ENCODE data around the gene ST14.
"Not testable (repeated sequence)": the region's sequence is repeated elsewhere in the genome, so short reads cannot be mapped to it uniquely, and the experiment has no call there.

The ST14 gene

GRCh38 chr11:130246270-130246669 is 86.7 kb downstream of the ST14 start:
- no peak for DNase-seq
- intact Hi-C loops (cut with DNase I): no loop called here

GRCh38 chr11:130246738-130247137 is 87.2 kb downstream of the ST14 start:
- intact Hi-C loops (cut with DNase I): no loop called here
- no peak for DNase-seq

- DNase-seq: no peak
- intact Hi-C loops (cut with DNase I): no loop called here
Measured at GRCh38 chr11:130247319-130247718, 87.7 kb downstream of the ST14 start.

GRCh38 chr11:130249371-130249770 is 89.8 kb downstream of the ST14 start:
- intact Hi-C loops (cut with DNase I): no loop called here
- no peak for DNase-seq

DNA sequence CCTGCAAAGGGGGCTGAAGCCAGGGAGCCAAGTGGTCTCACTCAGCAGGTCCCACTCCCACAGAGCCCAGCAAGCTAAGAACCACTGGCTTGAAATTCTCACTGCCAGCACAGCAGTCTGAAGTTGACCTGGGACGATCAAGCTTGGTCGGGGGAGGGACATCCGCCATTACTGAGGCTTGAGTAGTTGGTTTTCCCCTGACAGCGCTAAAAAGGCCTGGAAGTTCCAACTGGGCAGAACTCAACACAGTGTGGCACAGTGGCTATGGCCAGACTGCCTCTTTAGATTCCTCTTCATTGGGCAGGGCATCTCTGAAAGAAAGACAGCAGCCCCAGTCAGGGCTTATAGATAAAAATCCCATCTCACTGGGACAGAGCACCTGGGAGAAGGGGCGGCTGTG is 90.3 kb downstream of the ST14 start:
- DNase-seq; intact Hi-C loops (cut with DNase I): not testable (repeated sequence)

GRCh38 chr11:130251763-130252162 is 92.2 kb downstream of the ST14 start:
- DNase-seq; intact Hi-C loops (cut with DNase I): not testable (repeated sequence)
